GM12864 (cell line): ENCODE results near the gene CYB561D2.

Experiments used
- DNase-seq: peaks from one replicate; pipeline ENCODE4 v3.0.0-alpha.2; 2011; ENCODE audit warnings: low read depth
- H3K4me3 ChIP-seq: 2 replicates; pipeline ENCODE4 v1.5.1; 2011; ENCODE audit warnings: mild to moderate bottlenecking, low read depth, low read length, control low read depth
- TF ChIP-seq, protein P1 (sequence below): IDR thresholded peaks from 2 replicates; pipeline ENCODE4 v1.5.1; 2011; ENCODE audit warnings: low read depth, mild to moderate bottlenecking, moderate library complexity, low read length, control low read depth, inconsistent platforms; ENCODE audit errors: missing control alignments

CYB561D2 gene

GRCh38 chr3:50390508-50391224 is 40.0 kb downstream of the CYB561D2 start:
- TF ChIP-seq, protein P1, sequence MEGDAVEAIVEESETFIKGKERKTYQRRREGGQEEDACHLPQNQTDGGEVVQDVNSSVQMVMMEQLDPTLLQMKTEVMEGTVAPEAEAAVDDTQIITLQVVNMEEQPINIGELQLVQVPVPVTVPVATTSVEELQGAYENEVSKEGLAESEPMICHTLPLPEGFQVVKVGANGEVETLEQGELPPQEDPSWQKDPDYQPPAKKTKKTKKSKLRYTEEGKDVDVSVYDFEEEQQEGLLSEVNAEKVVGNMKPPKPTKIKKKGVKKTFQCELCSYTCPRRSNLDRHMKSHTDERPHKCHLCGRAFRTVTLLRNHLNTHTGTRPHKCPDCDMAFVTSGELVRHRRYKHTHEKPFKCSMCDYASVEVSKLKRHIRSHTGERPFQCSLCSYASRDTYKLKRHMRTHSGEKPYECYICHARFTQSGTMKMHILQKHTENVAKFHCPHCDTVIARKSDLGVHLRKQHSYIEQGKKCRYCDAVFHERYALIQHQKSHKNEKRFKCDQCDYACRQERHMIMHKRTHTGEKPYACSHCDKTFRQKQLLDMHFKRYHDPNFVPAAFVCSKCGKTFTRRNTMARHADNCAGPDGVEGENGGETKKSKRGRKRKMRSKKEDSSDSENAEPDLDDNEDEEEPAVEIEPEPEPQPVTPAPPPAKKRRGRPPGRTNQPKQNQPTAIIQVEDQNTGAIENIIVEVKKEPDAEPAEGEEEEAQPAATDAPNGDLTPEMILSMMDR = no peak
- DNase-seq = no peak
- no peak overlapping the region for H3K4me3 ChIP-seq

GRCh38 chr3:50392101-50392715 is 41.5 kb downstream of the CYB561D2 start:
- TF ChIP-seq, protein P1 = no peak

DNA sequence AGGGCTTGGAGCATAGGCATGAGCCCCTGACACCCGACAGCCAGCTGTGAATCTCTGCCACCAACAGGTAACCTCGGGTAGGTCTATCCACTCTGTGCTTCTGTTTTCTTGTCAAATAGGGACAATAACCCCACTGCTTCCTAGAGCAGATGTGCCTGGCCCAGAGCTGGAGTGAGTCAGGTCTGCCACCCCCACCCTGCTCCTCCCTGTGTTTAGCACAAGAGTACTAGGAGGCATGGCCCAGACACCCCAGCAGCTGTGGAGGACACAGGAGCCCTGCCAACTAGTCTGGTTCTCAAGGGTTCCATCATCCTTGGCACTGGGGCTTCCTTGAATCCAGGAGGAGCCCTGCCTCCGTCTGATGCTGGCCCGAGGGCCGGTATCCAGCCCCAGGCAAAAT is 42.4 kb downstream of the CYB561D2 start:
- TF ChIP-seq, protein P1 = no peak
- no peak for DNase-seq

More at GRCh38 chr3:50392101-50392715, 41.5 kb downstream of the CYB561D2 start:
- DNase-seq = no peak
- no peak overlapping the region for H3K4me3 ChIP-seq

GRCh38 chr3:50395070-50395860 is 44.6 kb downstream of the CYB561D2 start:
- H3K4me3 ChIP-seq = no peak overlapping the region
- no peak for DNase-seq
- TF ChIP-seq, protein P1 = no peak

More for the DNA sequence above, 42.4 kb downstream of the CYB561D2 start:
- no peak overlapping the region for H3K4me3 ChIP-seq

GRCh38 chr3:50396502-50396901 is 45.8 kb downstream of the CYB561D2 start:
- TF ChIP-seq, protein P1 = no peak
- no peak for DNase-seq
- no peak overlapping the region for H3K4me3 ChIP-seq

DNA sequence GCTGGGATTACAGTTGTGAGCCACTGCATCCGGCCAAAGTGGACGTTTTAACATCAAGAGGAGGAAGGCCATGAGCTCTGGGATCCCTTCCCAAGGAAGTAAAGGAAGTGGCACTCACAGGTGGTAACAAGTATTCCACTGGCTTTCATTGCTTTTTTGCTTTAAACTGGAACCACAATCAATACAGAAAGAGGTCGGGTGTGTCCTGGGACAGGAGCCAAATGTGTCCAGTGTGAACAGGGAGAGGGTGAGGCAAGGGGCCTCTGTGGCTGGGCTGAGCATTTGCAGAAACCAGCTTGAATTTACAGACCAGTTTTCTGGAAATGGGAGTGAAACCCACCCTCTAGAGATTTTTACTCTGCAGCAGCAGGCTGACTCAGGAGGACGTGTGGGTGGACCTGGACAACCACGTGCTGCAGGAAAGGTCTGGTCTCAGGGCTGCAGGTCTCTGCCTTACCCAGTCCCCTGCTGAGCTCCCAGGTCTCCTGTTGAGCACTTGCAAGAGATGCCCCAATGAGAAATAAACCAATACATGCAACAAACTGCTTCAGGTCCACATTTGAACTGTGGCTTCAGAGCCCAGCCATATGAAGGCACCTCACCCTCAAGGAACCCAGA is 51.4 kb downstream of the CYB561D2 start:
- TF ChIP-seq, protein P1 = no peak

More for the DNA sequence above, 51.4 kb downstream of the CYB561D2 start:
- no peak for DNase-seq
- H3K4me3 ChIP-seq = no peak overlapping the region
